Mucosa of stomach (tissue), 1 donor: Measurements from ENCODE around the gene LMAN2.

ENCODE experiments used
- H3K27me3 ChIP-seq: one replicate; pipeline ENCODE4 v1.7.0; 2013; ENCODE audit warnings: mild to moderate bottlenecking, low read length; ENCODE audit not compliant: control insufficient read depth, insufficient read depth
- H3K36me3 ChIP-seq: one replicate; pipeline ENCODE4 v1.7.0; 2013; ENCODE audit warnings: low read length; ENCODE audit not compliant: control insufficient read depth, insufficient read depth
- H3K4me1 ChIP-seq: one replicate; pipeline ENCODE4 v1.7.0; 2013; ENCODE audit warnings: mild to moderate bottlenecking, low read length; ENCODE audit not compliant: control insufficient read depth, insufficient read depth
- H3K4me3 ChIP-seq: one replicate; pipeline ENCODE4 v1.7.0; 2013; ENCODE audit warnings: low read length
- H3K9ac ChIP-seq: one replicate; pipeline ENCODE4 v1.7.0; 2013; ENCODE audit warnings: mild to moderate bottlenecking, low read length, moderate library complexity
- H3K9me3 ChIP-seq: one replicate; pipeline ENCODE4 v1.7.0; 2013; ENCODE audit warnings: mild to moderate bottlenecking, low read length, moderate library complexity; ENCODE audit not compliant: control insufficient read depth
- donor health status: Pancreatic carcinoma.

Gene LMAN2

DNA sequence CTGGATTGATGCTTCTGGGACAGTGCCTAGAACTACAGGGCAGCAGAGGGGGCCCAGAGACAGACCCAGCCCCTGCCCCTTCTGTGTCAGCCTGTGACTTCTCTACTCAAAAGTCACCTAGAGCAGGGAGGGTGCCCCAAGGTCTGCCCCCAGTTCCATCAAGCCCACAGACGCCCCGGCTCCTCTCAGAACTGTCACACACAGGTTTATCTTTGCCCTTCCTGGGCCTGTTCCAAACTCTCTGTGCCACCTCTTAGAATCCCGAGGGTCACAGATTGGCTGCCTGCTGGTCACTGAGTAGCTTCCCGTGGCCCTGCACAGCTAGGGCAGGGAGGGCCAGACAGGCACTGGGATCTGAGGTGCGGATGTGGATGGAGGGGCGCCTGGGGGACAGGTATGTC is 8.0 kb upstream of the LMAN2 start:
- H3K36me3 ChIP-seq: no peaks in the 10 kb centered on the region
- H3K9ac ChIP-seq: peak overlapping the region; percentile 25
- peaks cover 41% of the 10 kb centered on the region for H3K4me1 ChIP-seq
- no peaks in the 10 kb centered on the region for H3K9me3 ChIP-seq
- no peaks in the 10 kb centered on the region for H3K27me3 ChIP-seq
- H3K4me3 ChIP-seq: no peak overlapping the region

DNA sequence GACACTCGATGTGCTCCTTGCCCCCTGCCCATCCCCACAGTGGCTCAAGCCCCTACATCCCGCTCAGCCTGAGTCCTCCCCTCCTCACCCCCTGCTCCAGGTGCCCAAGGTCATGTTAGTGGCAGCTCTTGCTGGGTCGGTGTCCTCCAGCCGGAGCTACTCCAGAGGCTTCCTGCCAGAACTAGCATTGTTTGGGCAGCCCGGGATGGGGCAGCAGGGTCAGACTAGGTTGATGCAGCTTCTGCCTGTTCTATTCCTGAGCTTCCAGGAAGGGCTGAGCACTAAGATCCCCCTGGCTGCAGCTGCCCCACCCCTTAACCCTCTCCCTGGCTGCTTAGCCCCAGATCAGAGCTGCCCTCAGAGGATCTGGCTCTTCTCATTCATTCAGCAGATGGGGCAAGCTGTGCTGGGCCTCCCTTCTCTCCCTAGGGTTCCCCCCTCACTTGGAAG is 6.9 kb upstream of the LMAN2 start:
- Histone ChIP-seq H3K9ac (peak overlapping the region; percentile 51), H3K27me3 (no peaks in the 10 kb centered on the region), H3K4me3 (peak overlapping the region; percentile 7), H3K4me1 (peaks cover 38% of the 10 kb centered on the region), H3K9me3 (no peaks in the 10 kb centered on the region), H3K36me3 (no peaks in the 10 kb centered on the region)

GRCh38 chr5:177357459-177358351 is 6.2 kb upstream of the LMAN2 start, which contains the start of gene RGS14:
RGS14 (plus strand) TSS chr5:177357924; CDS start chr5:177358025, 101 bp downstream.
- H3K27me3 ChIP-seq: no peaks in the 10 kb centered on the region
- peak within 1 kb of the TSS; percentile 51 for H3K9ac ChIP-seq
- peak within 1 kb of the TSS; percentile 7 for H3K4me3 ChIP-seq
- no peaks in the 10 kb centered on the region for H3K36me3 ChIP-seq
- H3K4me1 ChIP-seq: peaks cover 34% of the 10 kb centered on the region
- no peaks in the 10 kb centered on the region for H3K9me3 ChIP-seq

- Histone ChIP-seq H3K4me3 (no peak overlapping the region), H3K4me1 (peaks cover 30% of the 10 kb centered on the region), H3K36me3 (no peaks in the 10 kb centered on the region), H3K9ac (no peak overlapping the region), H3K27me3 (no peaks in the 10 kb centered on the region), H3K9me3 (no peaks in the 10 kb centered on the region)
Measured at GRCh38 chr5:177357146-177357458, 5.6 kb upstream of the LMAN2 start.

- Histone ChIP-seq H3K36me3 (no peaks in the 10 kb centered on the region), H3K9ac (no peak overlapping the region), H3K27me3 (no peaks in the 10 kb centered on the region), H3K9me3 (no peaks in the 10 kb centered on the region), H3K4me1 (peaks cover 31% of the 10 kb centered on the region), H3K4me3 (no peak overlapping the region)
Measured at GRCh38 chr5:177356746-177357145, 5.3 kb upstream of the LMAN2 start.

GRCh38 chr5:177355868-177356168 is 4.3 kb upstream of the LMAN2 start:
- H3K9me3 ChIP-seq: no peaks in the 10 kb centered on the region
- H3K9ac ChIP-seq: no peak overlapping the region
- H3K36me3 ChIP-seq: no peaks in the 10 kb centered on the region
- peaks cover 34% of the 10 kb centered on the region for H3K4me1 ChIP-seq
- H3K4me3 ChIP-seq: no peak overlapping the region
- no peaks in the 10 kb centered on the region for H3K27me3 ChIP-seq

- Histone ChIP-seq H3K9ac (no peak overlapping the region), H3K27me3 (no peaks in the 10 kb centered on the region), H3K9me3 (no peaks in the 10 kb centered on the region), H3K36me3 (no peaks in the 10 kb centered on the region), H3K4me3 (no peak overlapping the region), H3K4me1 (peaks cover 39% of the 10 kb centered on the region)
Measured at GRCh38 chr5:177355162-177355867, 3.8 kb upstream of the LMAN2 start.

DNA sequence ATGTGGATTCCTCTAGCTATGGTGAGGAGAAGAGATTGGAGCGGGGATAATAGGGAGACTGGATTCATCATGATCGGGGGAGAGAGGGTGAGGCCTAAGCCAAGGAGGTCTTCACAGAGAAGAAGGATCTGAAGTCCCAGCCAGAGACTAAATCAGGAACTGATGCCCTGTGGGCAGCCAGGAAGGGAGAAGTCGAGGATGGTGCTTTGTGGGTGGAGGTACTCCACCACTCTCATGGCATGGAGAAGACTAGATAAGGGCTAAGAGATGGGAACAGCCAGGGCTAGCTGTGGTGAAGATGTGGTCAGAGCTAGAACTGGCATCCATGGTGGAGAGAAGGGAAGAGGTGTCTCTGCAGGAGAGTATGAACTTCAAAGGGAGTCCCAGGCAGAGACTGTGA is 3.2 kb upstream of the LMAN2 start:
- Histone ChIP-seq H3K36me3 (no peaks in the 10 kb centered on the region), H3K4me3 (no peak overlapping the region), H3K9me3 (no peaks in the 10 kb centered on the region), H3K27me3 (no peaks in the 10 kb centered on the region), H3K9ac (no peak overlapping the region), H3K4me1 (peaks cover 45% of the 10 kb centered on the region)

GRCh38 chr5:177354256-177354655 is 2.8 kb upstream of the LMAN2 start:
- H3K36me3 ChIP-seq: no peaks in the 10 kb centered on the region
- peaks cover 44% of the 10 kb centered on the region for H3K4me1 ChIP-seq

GRCh38 chr5:177353093-177353492 is 1.6 kb upstream of the LMAN2 start:
- no peaks in the 10 kb centered on the region for H3K36me3 ChIP-seq
- no peak overlapping the region for H3K9ac ChIP-seq
- no peaks in the 10 kb centered on the region for H3K27me3 ChIP-seq
- H3K9me3 ChIP-seq: no peaks in the 10 kb centered on the region
- no peak overlapping the region for H3K4me3 ChIP-seq
- H3K4me1 ChIP-seq: peaks cover 32% of the 10 kb centered on the region

More at GRCh38 chr5:177354256-177354655, 2.8 kb upstream of the LMAN2 start:
- Histone ChIP-seq H3K9me3 (no peaks in the 10 kb centered on the region), H3K4me3 (no peak overlapping the region), H3K27me3 (no peaks in the 10 kb centered on the region), H3K9ac (no peak overlapping the region)

- peak overlapping the region; percentile 98 for H3K9ac ChIP-seq
- peaks cover 25% of the 10 kb centered on the region for H3K4me1 ChIP-seq
- peak overlapping the region; percentile 86 for H3K4me3 ChIP-seq
- no peaks in the 10 kb centered on the region for H3K27me3 ChIP-seq
- H3K9me3 ChIP-seq: no peaks in the 10 kb centered on the region
- no peaks in the 10 kb centered on the region for H3K36me3 ChIP-seq
Measured at GRCh38 chr5:177350776-177351391, 584 bp downstream of the LMAN2 start.

- Histone ChIP-seq H3K4me1 (peaks cover 25% of the 10 kb centered on the region), H3K9me3 (no peaks in the 10 kb centered on the region), H3K9ac (no peak overlapping the region), H3K4me3 (no peak overlapping the region), H3K36me3 (no peaks in the 10 kb centered on the region), H3K27me3 (no peaks in the 10 kb centered on the region)
Measured at GRCh38 chr5:177349762-177350161, 1.7 kb downstream of the LMAN2 start.
